K562 (cell line): Measurements from ENCODE around the gene HNRNPA3. TPM values are rescaled to one million over a fixed set of nuclear protein-coding genes. Genes with fewer than 3 reads are reported as not detected.

Source experiments
- ATAC-seq: fragments of 200-7000 bp; cut with Tn5 transposase; 3 replicates; pipeline ENCODE4 v1.9.1; 2020; ENCODE audit warnings: moderate library complexity
- BruUV-seq: library from RNA; stranded (reverse); fragments of 400-500 nt; replicated peaks from 2 replicates; lab custom pipeline; 2021; lab: Mats Ljungman, UMichigan
- CTCF ChIA-PET: fragments of 300-600 bp; formaldehyde crosslinking; extraction: SDS; loops from one replicate; lab custom pipeline; 2021; ENCODE audit warnings: low intra/inter-chr PET ratio; lab: Yijun Ruan, JAX
- POLR2A ChIA-PET: fragments of 300-600, 350-650 bp; sonication (Branson Sonifier 250); formaldehyde crosslinking; extraction: SDS; loops from one replicate; lab custom pipeline; 2021; ENCODE audit warnings: antibody characterized with exemption, inconsistent platforms; lab: Yijun Ruan, JAX
- DNase-seq, 4 experiments: peaks; one replicate each; pipeline versions ENCODE4 v3.0.0 to v3.0.0-alpha.2; 2011 to 2018; ENCODE audit warnings: low spot score in 3 of 4, mixed read lengths in 3 of 4; ENCODE audit errors: extremely low read depth in 1 of 4
- FAIRE-seq: peaks from 2 replicates; lab custom pipeline; 2011; peaks lifted over from hg19 to GRCh38; lab: Jason Lieb, UNC
- H2AFZ ChIP-seq: 2 replicates; pipeline ENCODE4 v1.6.0; 2011; ENCODE audit warnings: low read depth, low read length, control low read depth, inconsistent platforms
- H3K27ac ChIP-seq: fragments of 200-600 bp; 3 replicates; pipeline ENCODE4 v1.8.0; 2011; ENCODE audit warnings: low read depth, mild to moderate bottlenecking, control low read depth, inconsistent platforms, low read length, moderate library complexity, mixed read lengths; ENCODE audit errors: extremely low read depth
- H3K27me3 ChIP-seq, 2 experiments: fragments of 300-600 bp in 1 of 2; 2 replicates in 1 of 2; 3 replicates in 1 of 2; pipeline versions ENCODE4 v1.6.0 to v1.8.0; 2011; ENCODE audit warnings: inconsistent platforms in 2 of 2, low read length in 2 of 2, mild to moderate bottlenecking in 1 of 2, mixed read lengths in 1 of 2, moderate library complexity in 1 of 2; ENCODE audit not compliant: control insufficient read depth in 2 of 2, insufficient read depth in 2 of 2
- H3K36me3 ChIP-seq: fragments of 300-600 bp; 3 replicates; pipeline ENCODE4 v1.8.0; 2011; ENCODE audit warnings: mild to moderate bottlenecking, low read length, inconsistent platforms; ENCODE audit not compliant: control insufficient read depth, insufficient read depth
- H3K4me1 ChIP-seq, 2 experiments: fragments of 200-600 bp in 1 of 2; replicated peaks in 1 of 2; 2 replicates in 1 of 2; 3 replicates in 1 of 2; pipeline versions ENCODE4 v1.5.1 to v1.8.0; 2011; ENCODE audit warnings: inconsistent platforms in 2 of 2, low read length in 2 of 2, mild to moderate bottlenecking in 1 of 2, mixed read lengths in 1 of 2, moderate library complexity in 1 of 2; ENCODE audit not compliant: control insufficient read depth in 2 of 2, insufficient read depth in 2 of 2
- H3K4me2 ChIP-seq: 2 replicates; pipeline ENCODE4 v1.6.1; 2011; ENCODE audit warnings: low read length, control low read depth, inconsistent platforms, mixed read lengths; ENCODE audit not compliant: insufficient read depth
- H3K4me3 ChIP-seq: fragments of 200-600 bp; sonication (generic), shearing (Covaris generic); 2 replicates; pipeline ENCODE4 v1.5.1; 2016; ENCODE audit warnings: control low read depth, inconsistent platforms
- H3K79me2 ChIP-seq: fragments of 200-600 bp; 3 replicates; pipeline ENCODE4 v1.8.0; 2011; ENCODE audit warnings: low read length, inconsistent platforms; ENCODE audit not compliant: control insufficient read depth, insufficient read depth
- H3K9ac ChIP-seq, 2 experiments: 2 replicates each; pipeline versions ENCODE4 v1.6.0 to v1.6.1; 2011; ENCODE audit warnings: low read depth in 2 of 2, low read length in 2 of 2, control low read depth in 1 of 2, inconsistent platforms in 1 of 2, mild to moderate bottlenecking in 1 of 2, mixed read lengths in 1 of 2; ENCODE audit not compliant: insufficient read depth in 1 of 2
- H3K9me1 ChIP-seq: one replicate; pipeline ENCODE4 v1.6.0; 2011; ENCODE audit warnings: inconsistent platforms, mild to moderate bottlenecking, low read length, moderate library complexity; ENCODE audit not compliant: control insufficient read depth, insufficient read depth
- H3K9me3 ChIP-seq: replicated peaks from 2 replicates; pipeline ENCODE4 v1.5.1; 2011; ENCODE audit warnings: low read depth, low read length, inconsistent platforms; ENCODE audit not compliant: control insufficient read depth, insufficient read depth
- H4K20me1 ChIP-seq: replicated peaks from 2 replicates; pipeline ENCODE4 v1.6.1; 2011; ENCODE audit warnings: low read length, inconsistent platforms, mixed read lengths; ENCODE audit not compliant: control insufficient read depth, insufficient read depth
- ATF4 ChIP-seq: fragments of 450-650 bp; formaldehyde crosslinking; IDR thresholded peaks from 2 replicates; pipeline ENCODE4 v1.4.0; 2022; ENCODE audit warnings: mild to moderate bottlenecking, moderate library complexity
- CTCF ChIP-seq, 3 experiments: IDR thresholded peaks in 2 of 3; conservative IDR thresholded peaks in 1 of 3; 2 replicates each; pipeline ENCODE4 v1.5.1; 2011 to 2012; ENCODE audit warnings: low read length in 3 of 3, mild to moderate bottlenecking in 3 of 3, control low read depth in 2 of 3, improper control_type of control experiment in 1 of 3, inconsistent platforms in 1 of 3, low read depth in 1 of 3, mixed read lengths in 1 of 3, moderate library complexity in 1 of 3; ENCODE audit not compliant: insufficient read depth in 2 of 3
- DEAF1 ChIP-seq: fragments of 450-650 bp; formaldehyde crosslinking; IDR thresholded peaks from 2 replicates; pipeline ENCODE4 v1.4.0; 2020; ENCODE audit warnings: mild to moderate bottlenecking, moderate library complexity
- DLX4 ChIP-seq: fragments of 250-450 bp; sonication (Bioruptor Pico); IDR thresholded peaks from 2 replicates; pipeline ENCODE4 v1.6.1; 2021; ENCODE audit warnings: mild to moderate bottlenecking
- DMBX1 ChIP-seq: fragments of 250-450 bp; sonication (Bioruptor Pico); IDR thresholded peaks from 2 replicates; pipeline ENCODE4 v1.8.0; 2022; ENCODE audit warnings: inconsistent platforms, mild to moderate bottlenecking, moderate library complexity, borderline replicate concordance
- JUN ChIP-seq, 2 experiments: sonication (generic) in 1 of 2; formaldehyde crosslinking in 1 of 2; IDR thresholded peaks; 2 replicates each; pipeline versions ENCODE4 v1.6.1 to v1.8.0; 2012 to 2022; ENCODE audit warnings: borderline replicate concordance in 2 of 2, mild to moderate bottlenecking in 2 of 2, improper control_type of control experiment in 1 of 2, low read depth in 1 of 2, low read length in 1 of 2, missing genetic modification reagents in 1 of 2
- MAFG ChIP-seq: fragments of 450-650 bp; conservative IDR thresholded peaks from 2 replicates; pipeline ENCODE4 v1.6.1; 2016; ENCODE audit warnings: missing genetic modification characterization, missing compliant biosample characterization
- RCOR1 ChIP-seq, 2 experiments: IDR thresholded peaks; 2 replicates each; pipeline ENCODE4 v1.6.1; 2012; ENCODE audit warnings: low read depth in 2 of 2, low read length in 2 of 2, borderline replicate concordance in 1 of 2, improper control_type of control experiment in 1 of 2
- SAFB ChIP-seq: fragments of 200-400 bp; formaldehyde crosslinking; IDR thresholded peaks from 2 replicates; pipeline ENCODE4 v1.6.1; 2017; ENCODE audit warnings: low read depth, low read length, borderline replicate concordance
- SIN3A ChIP-seq, 2 experiments: fragments of 150-350 bp in 1 of 2; IDR thresholded peaks; 2 replicates each; pipeline ENCODE4 v1.6.1; 2011 to 2016; ENCODE audit warnings: borderline replicate concordance in 2 of 2, low read depth in 2 of 2, low read length in 2 of 2, mild to moderate bottlenecking in 2 of 2, moderate library complexity in 2 of 2; ENCODE audit not compliant: control insufficient read depth in 1 of 2
- TAF1 ChIP-seq: IDR thresholded peaks from 2 replicates; pipeline ENCODE4 v1.6.1; 2011; ENCODE audit warnings: mild to moderate bottlenecking, low read length, moderate library complexity; ENCODE audit not compliant: insufficient read depth, control insufficient read depth, severe bottlenecking; ENCODE audit errors: extremely low read depth
- TEAD4 ChIP-seq, 2 experiments: sonication (generic) in 1 of 2; formaldehyde crosslinking in 1 of 2; IDR thresholded peaks; 2 replicates each; pipeline versions ENCODE4 v1.6.1 to v1.8.0; 2012 to 2022; ENCODE audit warnings: borderline replicate concordance in 1 of 2, inconsistent platforms in 1 of 2, low read length in 1 of 2, mild to moderate bottlenecking in 1 of 2, missing genetic modification reagents in 1 of 2
- ZBTB8A ChIP-seq: fragments of 450-650 bp; IDR thresholded peaks from 2 replicates; pipeline ENCODE4 v1.6.1; 2018; ENCODE audit warnings: mild to moderate bottlenecking, moderate library complexity; ENCODE audit not compliant: partially characterized antibody
- ZNF644 ChIP-seq: fragments of 200-800 bp; sonication (Bioruptor generic); IDR thresholded peaks from 2 replicates; pipeline ENCODE4 v1.6.1; 2016; ENCODE audit warnings: low read depth, missing genetic modification characterization, missing compliant biosample characterization
- WGBS: fragments of 100-300 bp; shearing (Covaris generic); methylation state at CpG from one replicate; pipeline ENCODE4 v1.1.6; 2016; ENCODE audit warnings: low coverage, mixed read lengths; ENCODE audit not compliant: insufficient coverage; ENCODE audit errors: missing lambda C conversion rate; 5-methylcytosine and 5-hydroxymethylcytosine counted together
- in situ Hi-C: fragments of 300-500 bp; cut with MboI; formaldehyde crosslinking; loops from 4 replicates; pipeline ENCODE4 v1.15.0; 2018; ENCODE audit warnings: inconsistent platforms, mixed read lengths
- intact Hi-C: fragments of 100-400 bp; cut with micrococcal nuclease; formaldehyde crosslinking; loops from 2 replicates; pipeline ENCODE4 v1.14.2; 2022
- polyA plus RNA-seq, 8 experiments: library from polyadenylated mRNA; depleted of rRNA in 4 of 8; stranded (reverse) in 5 of 8; unstranded in 3 of 8; fragments of >200 nt; fragmentation: Nextera tagmentation in 2 of 8; fragmentation: Illumina TruSeq in 1 of 8; extraction: Ambion mirVana in 2 of 8; extraction: Trizol in 1 of 8; gene quantifications; 2 replicates each; pipeline versions ENCODE4 v1.2.1 to v1.2.3, GENCODE V29; 2011 to 2014; ENCODE audit warnings: inconsistent platforms in 1 of 8, missing spikeins in 1 of 8
- total RNA-seq, 7 experiments: library from RNA; depleted of rRNA in 6 of 7; stranded (reverse); fragments of >200 nt in 6 of 7; fragmentation: Illumina TruSeq in 2 of 7; extraction: Trizol in 2 of 7; gene quantifications; 2 replicates each; pipeline versions ENCODE4 v1.2.1 to v1.2.3, GENCODE V29; 2011 to 2021; ENCODE audit warnings: low replicate concordance in 1 of 7

HNRNPA3 gene
- total and polyA plus RNA-seq, 9 of the 15 experiments (the other 6 are each of a cell fraction or from before 2014, with no cell fraction given), result 72.8 to 428 (median 192) TPM

- Histone ChIP-seq H3K36me3 (peaks cover 74% of the 10 kb centered on the region), H3K9ac (peak overlapping the region in 1 of 2 experiments; percentile 53; a peak in 1 of 4 replicates), H3K4me3 (no peak overlapping the region), H3K9me3 (peaks cover 18% of the 10 kb centered on the region), H3K79me2 (peaks cover 100% of the 10 kb centered on the region), H4K20me1 (peaks cover 57% of the 10 kb centered on the region), H3K4me1 (peaks cover 35 to 76% of the 10 kb centered on the region in 2 experiments), H3K4me2 (peak overlapping the region; percentile 62), H3K9me1 (peaks cover 16% of the 10 kb centered on the region), H3K27me3 (no peaks in the 10 kb centered on the region), H3K27ac (peak overlapping the region; percentile 59; the same call in 2 of the 3 replicates), H2AFZ (no peak overlapping the region)
- no TSS peak for BruUV-seq
- in situ Hi-C loops (loop anchor here (5.0 kb wide), 1 partner anchor 88 kb away; no protein-coding TSS in a partner anchor), intact Hi-C loops (loop anchor here (2.0 kb wide), 2 partner anchors 26 to 42 kb away; partner anchors contain the start of gene HNRNPA3)
- peak; percentile 46 for ATAC-seq
- WGBS, result 23% methylated on average over 2 of the region's 2 CpGs
- ChIA-PET CTCF (interaction anchor here (0.6 to 1.5 kb wide), 2 partner anchors 89 to 91 kb away, joined by 4 read pairs; no protein-coding TSS in a partner anchor), POLR2A (interaction anchor here (0.6 to 10.9 kb wide), 16 partner anchors 9 to 691 kb away, joined by 3 to 199 read pairs (median 5); partner anchors contain the start of gene NFE2L2)
- peak in 1 of 4 experiments; percentile 53 for DNase-seq
- FAIRE-seq, result no peak
- TF ChIP-seq SIN3A (IDR thresholded peaks at IDR 0.05; ENCODE audit: borderline replicate concordance in 2 of 2, control insufficient read depth in 1 of 2, low read depth in 2 of 2, low read length in 2 of 2), result 0 out of 4 replicates have a peak, but pooled peaks of 1 of the 2 experiments have one; percentile 37
- no peak for TF ChIP-seq ZBTB8A
- no peak for TF ChIP-seq DLX4 (CRISPR knock-in tag)
- no peak for TF ChIP-seq JUN (IDR thresholded peaks at IDR 0.05; ENCODE audit: borderline replicate concordance, low read depth, low read length)
- no peak for TF ChIP-seq JUN (CRISPR knock-in tag; IDR thresholded peaks at IDR 0.05; ENCODE audit: borderline replicate concordance)
- TF ChIP-seq DEAF1, result no peak
- TF ChIP-seq ATF4 (CRISPR knock-in tag), result no peak
- TF ChIP-seq ZNF644, result no peak
- 0 out of 2 replicates have a peak, but pooled peaks have one; percentile 22 for TF ChIP-seq DMBX1 (CRISPR knock-in tag)
- TF ChIP-seq RCOR1 (IDR thresholded peaks at IDR 0.05; ENCODE audit: borderline replicate concordance in 1 of 2, low read depth in 2 of 2, low read length in 2 of 2), result 0 out of 4 replicates have a peak, but pooled peaks of 1 of the 2 experiments have one; percentile 6
- TF ChIP-seq SAFB, result no peak
- TF ChIP-seq TAF1, result no peak
- no peak for TF ChIP-seq MAFG (tag)
- 0 out of 2 replicates have a peak, but pooled peaks have one; percentile 20 for TF ChIP-seq TEAD4 (IDR thresholded peaks at IDR 0.05; ENCODE audit: low read length)
- TF ChIP-seq TEAD4 (CRISPR knock-in tag; IDR thresholded peaks at IDR 0.05; ENCODE audit: borderline replicate concordance), result no peak
- peak in 1 of 3 experiments; percentile 27; a peak in 1 of 6 replicates for TF ChIP-seq CTCF (IDR thresholded peaks at IDR 0.05 in 2 of 3, conservative IDR thresholded peaks at IDR 0.05 in 1 of 3; ENCODE audit: insufficient read depth in 2 of 3, low read depth in 1 of 3, low read length in 3 of 3)
These were observed 42.6 kb downstream of the HNRNPA3 start for GRCh38 chr2:177255227-177255601.
